ENCODE results near the gene GGCX. TPM values are rescaled to one million over a fixed set of nuclear protein-coding genes. Genes with fewer than 3 reads are reported as not detected.

Gene GGCX
- total RNA-seq, 4 donors from 2014 or later, result 7.9 to 31.3 (median 23.5) TPM

- TF ChIP-seq CTCF (IDR thresholded peaks at IDR 0.05) (no peak), POLR2AphosphoS5 (IDR thresholded peaks at IDR 0.05) (no peak), EP300 (IDR thresholded peaks at IDR 0.05; ENCODE audit: low read depth) (no peak), POLR2A (IDR thresholded peaks at IDR 0.05) (no peak)
- peak overlapping the region; percentile 20 to 56 (median 41) for H3K27ac ChIP-seq
- no peaks in the 10 kb centered on the region for H3K36me3 ChIP-seq
- DNase-seq, result no peak
- intact Hi-C loops (cut with DNase I; ENCODE audit: low total_unique reads) (no loop called here), in situ Hi-C loops (cut with MboI; ENCODE audit: low pct_ligation_motif_present in 1 of 4, low pct_unique_long_range_greater_than_20kb in 1 of 4, low sequenced_read_pairs in 3 of 4) (no loop called here)
- no peaks in the 10 kb centered on the region for H3K9me3 ChIP-seq
- H3K4me1 ChIP-seq, result peaks cover 0 to 38% (median 5%) of the 10 kb centered on the region in 4 donors
- no peaks in the 10 kb centered on the region for H3K27me3 ChIP-seq
- no peak overlapping the region for H3K4me3 ChIP-seq
- WGBS, 2 donors (ENCODE audit: low coverage in 1 of 2), result 80 to 83% methylated on average over 5 to 18 of the region's 18 CpGs
Observed at GRCh38 chr2:85503851-85504777, 57.2 kb downstream of the GGCX start.

GRCh38 chr2:85503168-85503850, 58.0 kb downstream of the GGCX start:
- TF ChIP-seq POLR2A (IDR thresholded peaks at IDR 0.05), result no peak
- peak in 1 of 5 experiments; percentile 21 for TF ChIP-seq CTCF (IDR thresholded peaks at IDR 0.05)
- no peak for TF ChIP-seq POLR2AphosphoS5 (IDR thresholded peaks at IDR 0.05)
- TF ChIP-seq EP300 (IDR thresholded peaks at IDR 0.05; ENCODE audit: low read depth), result no peak
- DNase-seq, result peak; percentile 67
- WGBS, 2 donors (ENCODE audit: low coverage in 1 of 2), result 76% methylated on average over 15 of the region's 17 CpGs; no CpG with 5 or more reads in 1 of the 2 donors
- H3K27me3 ChIP-seq, result no peaks in the 10 kb centered on the region
- intact Hi-C loops (cut with DNase I; ENCODE audit: low total_unique reads) (no loop called here), in situ Hi-C loops (cut with MboI; ENCODE audit: low pct_ligation_motif_present in 1 of 4, low pct_unique_long_range_greater_than_20kb in 1 of 4, low sequenced_read_pairs in 3 of 4) (no loop called here)
- H3K4me1 ChIP-seq, result peaks cover 0 to 46% (median 5%) of the 10 kb centered on the region in 4 donors
- H3K36me3 ChIP-seq, result no peaks in the 10 kb centered on the region
- peak overlapping the region; percentile 14 to 51 (median 26) for H3K27ac ChIP-seq
- H3K4me3 ChIP-seq, result no peak overlapping the region
- H3K9me3 ChIP-seq, result no peaks in the 10 kb centered on the region

- Histone ChIP-seq H3K36me3 (no peaks in the 10 kb centered on the region), H3K27me3 (no peaks in the 10 kb centered on the region), H3K9me3 (no peaks in the 10 kb centered on the region), H3K4me1 (peaks cover 0 to 46% (median 5%) of the 10 kb centered on the region in 4 donors), H3K4me3 (no peak overlapping the region), H3K27ac (no peak overlapping the region)
- TF ChIP-seq EP300 (IDR thresholded peaks at IDR 0.05; ENCODE audit: low read depth) (no peak), CTCF (IDR thresholded peaks at IDR 0.05) (no peak), POLR2AphosphoS5 (IDR thresholded peaks at IDR 0.05) (no peak), POLR2A (IDR thresholded peaks at IDR 0.05) (no peak)
- intact Hi-C loops (cut with DNase I; ENCODE audit: low total_unique reads) (no loop called here), in situ Hi-C loops (cut with MboI; ENCODE audit: low pct_ligation_motif_present in 1 of 4, low pct_unique_long_range_greater_than_20kb in 1 of 4, low sequenced_read_pairs in 3 of 4) (no loop called here)
- WGBS, 2 donors (ENCODE audit: low coverage in 1 of 2), result 17 to 69% methylated on average over 1 to 3 of the region's 3 CpGs
- no peak for DNase-seq
Observed at GRCh38 chr2:85502720-85503119, 58.6 kb downstream of the GGCX start.

GRCh38 chr2:85501248-85501647, 60.0 kb downstream of the GGCX start:
- in situ Hi-C loops (cut with MboI; ENCODE audit: low pct_ligation_motif_present in 1 of 4, low pct_unique_long_range_greater_than_20kb in 1 of 4, low sequenced_read_pairs in 3 of 4), result no loop called here
- H3K27ac ChIP-seq, result peak overlapping the region in 1 of 4 donors; percentile 17

More at GRCh38 chr2:85501248-85501647, 60.0 kb downstream of the GGCX start:
- 43 to 66% methylated on average over 3 of the region's 3 CpGs for WGBS, 2 donors (ENCODE audit: low coverage in 1 of 2)
- H3K4me1 ChIP-seq, result peaks cover 0 to 46% (median 5%) of the 10 kb centered on the region in 4 donors
- no peaks in the 10 kb centered on the region for H3K36me3 ChIP-seq
- no peak for DNase-seq
- H3K4me3 ChIP-seq, result no peak overlapping the region
- no peaks in the 10 kb centered on the region for H3K9me3 ChIP-seq
- H3K27me3 ChIP-seq, result no peaks in the 10 kb centered on the region
- intact Hi-C loops (cut with DNase I; ENCODE audit: low total_unique reads), result no loop called here
- no peak for TF ChIP-seq POLR2AphosphoS5 (IDR thresholded peaks at IDR 0.05)
- no peak for TF ChIP-seq EP300 (IDR thresholded peaks at IDR 0.05; ENCODE audit: low read depth)
- no peak for TF ChIP-seq CTCF (IDR thresholded peaks at IDR 0.05)
- no peak for TF ChIP-seq POLR2A (IDR thresholded peaks at IDR 0.05)
